Activated T-helper 1 cell treated with anti-CD3 and anti-CD28 coated beads, Interleukin-12 subunit alpha, Interleukin-12 subunit beta, Interleukin-2, Interleukin-4 antibody, amounts not matched to agents 30 ng/mL and 10 ng/mL and 1 ng/mL, durations not matched to agents 14 hours and 24 hours and 36 hours (primary cell): ENCODE data around the gene PRSS22. TPM values are rescaled to one million over a fixed set of nuclear protein-coding genes. Genes with fewer than 3 reads are reported as not detected.

Source experiments
- DNase-seq: peaks from one replicate; pipeline ENCODE4 v3.0.0; 2021; ENCODE audit warnings: low spot score
- H3K27ac Mint-ChIP-seq: one replicate; pipeline ENCODE4 v1.8.0; 2021; ENCODE audit warnings: mild to moderate bottlenecking, mixed read lengths
- H3K27me3 Mint-ChIP-seq: one replicate; pipeline ENCODE4 v1.8.0; 2022; ENCODE audit warnings: mild to moderate bottlenecking, moderate library complexity, mixed read lengths; ENCODE audit not compliant: insufficient read depth
- H3K36me3 Mint-ChIP-seq: one replicate; pipeline ENCODE4 v1.8.0; 2021; ENCODE audit warnings: low read depth, mixed read lengths
- H3K4me1 Mint-ChIP-seq: one replicate; pipeline ENCODE4 v1.8.0; 2021; ENCODE audit warnings: low read depth, mixed read lengths
- H3K4me3 Mint-ChIP-seq: one replicate; pipeline ENCODE4 v1.8.0; 2021; ENCODE audit warnings: mild to moderate bottlenecking, moderate library complexity, mixed read lengths
- H3K9me3 Mint-ChIP-seq: one replicate; pipeline ENCODE4 v1.8.0; 2021; ENCODE audit warnings: mixed read lengths
- intact Hi-C: fragments of 100-400 bp; cut with micrococcal nuclease; formaldehyde crosslinking; loops from one replicate; pipeline ENCODE4 v1.15.1; 2024
- total RNA-seq: library from RNA; stranded (reverse); gene quantifications from 2 replicates; pipeline ENCODE4 v1.2.3, GENCODE V29; 2022

Gene PRSS22
- total RNA-seq, 1 donor from 2014 or later: not detected

DNA sequence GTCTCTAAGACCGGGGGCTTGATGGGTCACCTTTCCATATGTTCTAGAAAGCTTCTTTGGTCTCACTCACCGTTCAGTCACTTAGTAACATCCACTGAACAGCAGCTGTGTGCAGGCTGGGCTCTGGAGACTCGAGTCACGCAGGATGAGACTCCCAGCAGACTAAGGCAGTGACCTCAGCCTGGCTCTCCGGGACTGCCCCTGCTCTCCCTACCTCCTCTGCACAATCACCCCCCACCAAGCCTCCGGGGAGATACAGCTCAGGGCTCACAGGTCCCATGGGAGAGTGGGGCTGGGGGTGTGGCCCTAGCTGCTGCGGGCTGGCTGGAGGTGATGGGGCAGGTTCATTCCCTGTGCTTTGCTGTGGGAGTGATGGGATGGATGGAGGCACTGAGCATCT, 39.1 kb upstream of the PRSS22 start:
- Mint-ChIP-seq H3K27me3 (no peaks in the 10 kb centered on the region), H3K36me3 (no peaks in the 10 kb centered on the region), H3K4me3 (no peak overlapping the region), H3K9me3 (no peaks in the 10 kb centered on the region), H3K27ac (no peak overlapping the region), H3K4me1 (no peaks in the 10 kb centered on the region)
- DNase-seq: no peak
- intact Hi-C loops: no loop called here

DNA sequence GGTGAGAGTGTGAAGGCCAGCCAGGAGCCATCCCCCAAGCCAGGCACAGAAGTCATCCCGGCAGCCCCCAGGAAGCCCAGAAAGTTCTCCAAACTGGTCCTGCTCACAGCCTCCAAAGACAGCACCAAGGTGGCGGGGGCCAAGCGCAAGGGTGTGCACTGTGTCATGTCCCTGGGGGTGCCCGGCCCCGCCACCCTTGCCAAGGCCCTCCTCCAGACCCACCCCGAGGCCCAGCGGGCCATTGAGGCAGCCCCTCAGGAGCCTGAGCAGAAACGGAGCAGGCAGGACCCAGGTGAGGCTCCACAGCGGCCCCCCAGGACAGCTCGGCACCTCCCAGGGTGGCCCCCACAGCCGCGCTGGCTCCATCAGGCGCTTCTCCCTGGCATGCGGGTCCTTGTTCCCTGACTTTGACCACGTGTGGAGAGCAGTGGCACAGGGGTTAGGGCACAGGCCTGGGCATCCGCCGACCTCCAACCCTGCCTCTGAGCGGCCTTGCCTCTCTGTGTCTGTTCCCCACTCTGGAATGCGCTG, 38.6 kb upstream of the PRSS22 start:
- no peaks in the 10 kb centered on the region for H3K36me3 Mint-ChIP-seq
- H3K27ac Mint-ChIP-seq: no peak overlapping the region
- H3K9me3 Mint-ChIP-seq: no peaks in the 10 kb centered on the region
- no peak for DNase-seq
- no peaks in the 10 kb centered on the region for H3K27me3 Mint-ChIP-seq
- intact Hi-C loops: no loop called here
- no peaks in the 10 kb centered on the region for H3K4me1 Mint-ChIP-seq
- H3K4me3 Mint-ChIP-seq: no peak overlapping the region

DNA sequence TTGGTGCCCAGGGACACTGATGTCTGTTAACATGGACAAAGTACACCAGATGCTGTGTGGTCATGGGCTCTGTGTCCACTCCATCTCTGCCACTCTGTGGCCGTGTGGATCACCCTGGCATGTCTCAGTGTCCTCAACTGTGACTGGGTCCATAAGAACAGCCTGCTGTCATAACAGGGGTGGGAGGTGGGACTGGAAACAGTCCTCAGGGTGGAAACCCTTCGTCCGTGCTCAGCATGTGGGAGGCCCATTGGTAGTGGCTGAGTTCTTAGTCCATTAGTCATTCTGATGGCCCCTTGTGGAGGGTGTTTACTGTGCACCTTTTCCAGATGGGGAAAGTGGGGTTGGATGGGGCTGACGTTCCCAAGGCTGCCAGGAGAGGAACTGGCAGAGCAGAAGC, 37.8 kb upstream of the PRSS22 start:
- no peaks in the 10 kb centered on the region for H3K4me1 Mint-ChIP-seq
- no peaks in the 10 kb centered on the region for H3K36me3 Mint-ChIP-seq
- no peak for DNase-seq
- no peak overlapping the region for H3K4me3 Mint-ChIP-seq
- no peaks in the 10 kb centered on the region for H3K27me3 Mint-ChIP-seq
- intact Hi-C loops: no loop called here
- no peaks in the 10 kb centered on the region for H3K9me3 Mint-ChIP-seq
- no peak overlapping the region for H3K27ac Mint-ChIP-seq

DNA sequence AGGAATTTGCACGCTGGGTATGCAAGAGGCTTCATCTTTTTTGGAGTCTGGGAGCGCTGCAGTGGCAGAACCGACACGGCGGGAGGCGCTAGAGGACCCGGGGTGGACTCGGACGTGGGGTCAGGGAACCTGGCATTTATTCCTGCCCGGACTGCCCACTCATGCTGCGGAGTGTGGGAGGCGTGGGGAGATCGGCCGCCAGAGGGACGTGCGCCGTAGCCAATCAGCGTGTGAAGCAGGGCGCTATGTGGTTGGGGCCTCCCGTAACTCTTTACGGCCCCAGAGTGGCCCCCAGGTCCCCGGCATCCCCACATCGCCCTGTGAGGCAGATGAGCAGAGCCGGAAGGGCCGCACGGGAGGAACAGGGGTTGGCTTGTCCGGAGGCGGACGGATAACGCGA, 36.3 kb upstream of the PRSS22 start:
- H3K4me1 Mint-ChIP-seq: no peaks in the 10 kb centered on the region
- H3K4me3 Mint-ChIP-seq: no peak overlapping the region
- DNase-seq: no peak
- no peak overlapping the region for H3K27ac Mint-ChIP-seq
- H3K9me3 Mint-ChIP-seq: no peaks in the 10 kb centered on the region
- H3K36me3 Mint-ChIP-seq: no peaks in the 10 kb centered on the region
- intact Hi-C loops: no loop called here
- H3K27me3 Mint-ChIP-seq: peaks cover 2% of the 10 kb centered on the region

DNA sequence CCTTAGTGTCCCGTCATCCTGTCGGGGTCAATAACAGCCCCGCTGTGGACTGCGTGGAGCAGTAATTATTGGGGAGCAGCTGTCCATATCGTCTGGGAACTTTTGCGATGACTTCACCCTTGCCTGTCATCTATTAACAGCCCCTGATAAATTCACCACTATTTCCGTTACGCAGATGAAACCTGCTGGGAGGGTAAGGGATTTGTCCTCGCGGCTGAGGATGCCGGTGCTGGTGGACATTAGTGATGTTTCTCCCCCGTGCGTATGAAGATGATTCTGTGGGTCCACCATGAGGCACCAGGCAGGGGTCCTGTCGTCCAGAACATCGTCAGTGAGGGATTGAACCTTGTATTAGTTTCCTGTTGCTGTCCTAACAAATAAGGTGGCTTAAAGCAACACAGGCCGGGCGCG, 26.1 kb upstream of the PRSS22 start:
- no peak for DNase-seq
- H3K27me3 Mint-ChIP-seq: no peaks in the 10 kb centered on the region
- peaks cover 2% of the 10 kb centered on the region for H3K36me3 Mint-ChIP-seq
- peaks cover 20% of the 10 kb centered on the region for H3K4me1 Mint-ChIP-seq
- intact Hi-C loops: no loop called here
- H3K27ac Mint-ChIP-seq: peak overlapping the region; percentile 79
- no peaks in the 10 kb centered on the region for H3K9me3 Mint-ChIP-seq
- H3K4me3 Mint-ChIP-seq: peak overlapping the region; percentile 86

DNA sequence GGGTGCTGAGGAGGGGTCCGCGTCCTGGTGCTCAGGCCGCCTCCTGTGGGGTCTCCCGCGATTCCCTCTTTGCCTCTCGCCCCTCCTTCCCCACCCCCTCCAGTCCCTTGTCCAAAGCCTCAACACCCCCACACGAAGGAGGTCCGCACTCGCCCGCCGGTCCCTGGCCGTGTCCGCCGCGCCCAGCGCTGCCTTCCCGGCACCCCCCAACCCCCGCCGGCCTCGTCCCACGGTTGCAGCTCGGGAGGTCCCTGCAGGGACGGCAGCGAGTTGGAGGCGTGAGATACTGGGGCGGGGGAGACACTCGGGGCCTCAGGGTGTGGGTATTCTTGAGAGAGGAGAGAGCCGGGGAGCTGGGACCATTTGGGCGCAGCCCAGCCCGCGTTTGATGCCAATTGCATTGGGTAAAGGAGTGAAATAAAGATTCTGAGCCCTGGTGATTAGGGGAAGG, 25.5 kb upstream of the PRSS22 start:
- H3K27me3 Mint-ChIP-seq: no peaks in the 10 kb centered on the region
- peak overlapping the region; percentile 86 for H3K4me3 Mint-ChIP-seq
- H3K4me1 Mint-ChIP-seq: peaks cover 17% of the 10 kb centered on the region
- no peaks in the 10 kb centered on the region for H3K9me3 Mint-ChIP-seq
- H3K27ac Mint-ChIP-seq: peak overlapping the region; percentile 79
- H3K36me3 Mint-ChIP-seq: peaks cover 2% of the 10 kb centered on the region
- no peak for DNase-seq
- intact Hi-C loops: loop anchor here (1.0 to 2.0 kb wide), 5 partner anchors 22 to 241 kb away; partner anchors contain the start of genes FLYWCH1 and PAQR4

DNA sequence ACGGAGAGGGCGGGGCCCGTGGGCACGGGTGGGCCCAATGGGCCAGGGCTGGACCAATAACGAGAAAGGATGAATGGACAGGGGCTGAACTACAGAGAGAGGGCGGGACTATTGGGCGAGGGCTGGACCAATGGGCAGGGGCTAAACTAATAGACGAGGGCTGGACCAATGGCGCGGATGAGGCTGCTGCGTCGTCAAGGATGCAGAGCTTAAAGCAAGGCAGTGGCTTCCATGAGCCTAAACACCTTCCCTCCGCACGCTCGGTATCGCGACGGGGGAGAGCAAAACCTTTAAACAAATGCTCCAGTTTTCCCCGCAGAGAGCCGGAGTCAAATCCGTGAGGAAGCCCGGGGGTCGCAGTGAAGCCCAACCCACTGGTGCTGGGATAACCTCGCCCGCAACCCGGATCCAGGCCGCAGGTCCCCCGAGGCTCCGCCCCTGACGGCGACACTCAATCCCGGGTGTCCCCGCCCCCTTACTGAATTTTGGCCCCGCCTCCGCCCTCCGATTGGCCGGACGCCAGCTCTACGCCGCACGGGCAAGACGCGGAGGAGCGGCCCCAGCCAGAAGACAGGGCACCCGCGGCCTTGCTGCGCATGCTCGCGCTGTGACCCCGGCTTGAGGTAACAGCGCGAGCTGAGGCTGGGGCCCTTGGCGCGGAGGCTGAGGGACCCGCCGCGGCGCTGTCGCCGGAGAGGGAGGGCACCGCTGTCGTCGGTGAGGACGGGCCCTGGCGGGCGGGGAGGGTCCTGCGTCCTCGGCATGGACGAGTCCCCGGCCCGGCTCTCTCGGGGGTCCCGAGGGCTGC, 24.9 kb upstream of the PRSS22 start, which contains the start of gene FLYWCH2:
FLYWCH2 (plus strand) TSS at position 566 of the 808 bp plus-strand sequence. CDS start 13,235 bp downstream, outside the sequence.
- H3K9me3 Mint-ChIP-seq: no peaks in the 10 kb centered on the region
- peaks cover 2% of the 10 kb centered on the region for H3K36me3 Mint-ChIP-seq
- intact Hi-C loops: loop anchor here (1.0 to 2.0 kb wide), 7 partner anchors 15 to 242 kb away; partner anchors contain the start of genes ELOB, FLYWCH1 and PAQR4
- peaks cover 16% of the 10 kb centered on the region for H3K4me1 Mint-ChIP-seq
- peak; percentile 100 for DNase-seq
- peak within 1 kb of the TSS; percentile 88 for H3K4me3 Mint-ChIP-seq
- peaks cover 2% of the 10 kb centered on the region for H3K27me3 Mint-ChIP-seq
- H3K27ac Mint-ChIP-seq: peak within 1 kb of the TSS; percentile 95

DNA sequence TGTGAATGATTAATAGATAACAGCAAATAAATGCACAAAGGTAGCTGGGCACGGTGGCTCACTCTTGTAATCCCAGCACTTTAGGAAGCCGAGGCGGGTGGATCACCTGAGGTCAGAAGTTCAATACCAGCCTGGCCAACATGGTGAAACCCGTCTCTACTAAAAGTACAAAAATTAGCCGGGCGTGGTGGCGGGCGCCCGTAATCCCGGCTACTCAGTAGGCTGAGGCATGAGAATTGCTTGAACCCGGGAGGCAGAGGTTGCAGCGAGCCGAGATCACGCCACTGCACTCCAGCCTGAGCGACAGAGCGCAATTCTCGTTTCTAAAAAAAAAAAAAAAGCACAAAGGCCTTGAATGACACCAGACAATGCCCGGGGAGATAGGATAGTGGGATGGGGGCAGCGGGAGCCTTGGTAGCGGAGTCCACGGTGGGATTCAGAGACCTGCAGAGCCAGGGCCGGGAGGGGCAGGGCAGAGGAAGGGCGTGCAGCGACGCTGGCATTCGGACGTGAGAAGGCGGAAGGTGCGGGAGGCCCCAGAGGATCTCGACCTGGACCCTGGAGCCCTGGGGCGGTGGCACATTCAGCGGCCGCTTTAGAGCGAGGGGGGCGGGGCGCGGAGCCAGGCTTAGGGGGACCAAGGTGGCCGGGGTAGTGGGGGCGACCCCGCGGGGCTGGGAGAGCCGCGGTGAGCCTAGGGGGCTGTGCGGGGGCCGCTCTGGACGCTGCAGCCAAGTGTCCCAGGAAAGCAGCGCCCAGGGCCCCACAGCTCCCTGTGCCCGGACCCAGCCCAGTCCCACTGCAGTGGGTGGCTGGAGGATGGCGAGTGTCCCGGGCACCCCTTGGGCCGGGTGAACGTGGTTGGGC, 24.0 kb upstream of the PRSS22 start:
- intact Hi-C loops: loop anchor here (1.0 to 2.0 kb wide), 5 partner anchors 14 to 243 kb away; partner anchors contain the start of genes ELOB and PAQR4
- Mint-ChIP-seq H3K9me3 (no peaks in the 10 kb centered on the region), H3K36me3 (peaks cover 2% of the 10 kb centered on the region), H3K4me1 (peaks cover 16% of the 10 kb centered on the region), H3K27ac (peak overlapping the region; percentile 95), H3K4me3 (peak overlapping the region; percentile 88), H3K27me3 (peaks cover 4% of the 10 kb centered on the region)
- DNase-seq: peak; percentile 28

DNA sequence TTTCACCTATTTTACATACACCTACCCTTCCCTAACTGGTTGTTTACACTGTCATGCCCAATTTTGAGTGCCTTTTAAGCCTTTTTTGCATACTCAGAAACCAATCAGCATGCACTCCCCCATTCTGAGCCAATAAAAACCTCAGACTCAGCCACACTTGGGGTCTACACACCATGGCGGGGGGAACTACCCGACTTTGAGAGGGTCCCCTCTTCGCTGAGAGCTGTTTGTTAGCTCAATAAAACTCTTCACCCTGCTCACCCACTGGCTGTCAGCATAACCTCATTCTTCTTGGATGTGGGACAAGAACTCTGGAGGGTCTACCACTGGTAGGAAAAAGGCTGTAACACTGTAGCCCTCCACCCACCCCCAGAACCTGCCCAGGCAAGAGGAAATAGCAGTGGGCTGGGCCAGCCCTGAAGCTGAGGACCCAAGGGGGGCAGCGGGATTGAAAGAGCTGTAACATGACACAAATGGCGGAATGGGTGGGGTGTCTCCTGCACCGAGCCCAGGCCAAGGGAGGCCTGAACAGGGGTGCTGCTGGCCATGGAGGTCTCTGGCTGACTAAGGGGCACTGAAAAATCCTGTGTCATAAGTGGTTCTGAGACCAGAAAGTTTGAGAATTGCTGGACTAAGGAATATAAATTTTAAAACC, 22.0 kb upstream of the PRSS22 start:
- Mint-ChIP-seq H3K36me3 (peaks cover 2% of the 10 kb centered on the region), H3K4me3 (peak overlapping the region; percentile 5), H3K27ac (no peak overlapping the region), H3K9me3 (no peaks in the 10 kb centered on the region), H3K27me3 (peaks cover 7% of the 10 kb centered on the region), H3K4me1 (peaks cover 7% of the 10 kb centered on the region)
- intact Hi-C loops: no loop called here
- no peak for DNase-seq

DNA sequence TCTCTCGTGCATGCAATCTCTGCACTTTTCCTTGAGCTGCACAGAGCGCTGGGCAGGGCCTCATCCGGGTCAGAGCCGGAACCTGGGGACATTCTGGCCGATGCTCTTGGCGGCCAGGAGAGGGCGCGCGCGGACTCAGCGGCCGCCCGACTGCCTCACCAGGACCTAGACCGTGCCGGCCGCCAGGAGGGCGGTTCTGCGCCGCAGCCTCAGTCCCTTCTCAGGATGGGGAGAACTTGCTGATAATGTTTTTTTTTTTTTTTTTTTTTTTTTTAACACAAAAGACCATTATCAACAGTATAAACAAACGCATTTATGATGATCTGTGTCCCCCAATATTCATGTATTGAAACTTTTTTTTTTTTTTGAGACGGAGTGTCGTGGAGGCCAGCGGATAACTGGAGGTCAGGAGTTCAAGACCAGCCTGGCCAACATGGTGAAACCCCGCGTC, 17.0 kb upstream of the PRSS22 start:
- H3K4me1 Mint-ChIP-seq: no peaks in the 10 kb centered on the region
- no peak overlapping the region for H3K4me3 Mint-ChIP-seq
- DNase-seq: peak; percentile 60
- intact Hi-C loops: loop anchor here (1.0 to 2.0 kb wide), 2 partner anchors 44 to 52 kb away; no protein-coding TSS in a partner anchor
- H3K36me3 Mint-ChIP-seq: no peaks in the 10 kb centered on the region
- no peak overlapping the region for H3K27ac Mint-ChIP-seq
- H3K9me3 Mint-ChIP-seq: no peaks in the 10 kb centered on the region
- peaks cover 9% of the 10 kb centered on the region for H3K27me3 Mint-ChIP-seq

DNA sequence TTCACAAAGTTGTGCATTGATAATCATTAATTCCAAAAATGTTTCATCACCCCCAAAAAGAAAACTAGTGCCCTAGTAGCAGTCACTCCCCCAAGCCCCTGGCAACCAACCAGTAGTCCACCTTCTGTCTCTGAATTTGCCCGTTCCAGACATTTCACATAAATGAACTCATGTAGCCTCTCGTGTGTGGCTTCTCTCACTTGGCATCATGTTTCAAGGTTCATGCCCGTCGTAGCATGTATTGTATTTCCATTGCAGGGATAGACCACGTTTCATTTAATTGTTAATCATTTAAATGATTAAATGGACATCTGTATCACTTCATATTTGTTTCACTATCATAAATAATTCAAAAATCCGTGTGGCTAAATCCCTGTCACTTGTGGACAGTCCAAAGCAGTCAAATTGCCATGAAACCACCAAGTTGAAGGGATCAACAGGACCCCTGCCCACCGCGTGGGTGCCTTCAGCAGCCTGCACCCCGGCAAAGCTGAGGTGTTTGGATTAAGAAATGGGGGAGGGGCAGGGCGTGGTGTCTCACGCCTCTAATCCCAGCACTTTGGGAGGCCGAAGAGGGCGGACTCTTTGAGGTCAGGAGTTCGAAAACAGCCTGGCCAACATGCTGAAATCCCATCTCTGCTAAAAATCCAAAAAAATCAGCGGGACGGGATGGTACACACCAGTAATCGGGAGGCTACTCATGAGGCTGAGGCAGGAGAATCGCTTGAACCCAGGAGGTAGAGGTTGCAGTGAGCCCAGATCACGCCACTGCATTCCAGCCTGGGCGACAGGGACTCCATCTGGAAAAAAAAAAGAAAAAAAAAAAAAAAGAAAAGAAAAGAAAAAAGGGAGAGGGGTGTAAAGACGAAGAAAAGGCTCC, 16.3 kb upstream of the PRSS22 start:
- Mint-ChIP-seq H3K4me1 (no peaks in the 10 kb centered on the region), H3K36me3 (no peaks in the 10 kb centered on the region), H3K4me3 (no peak overlapping the region), H3K9me3 (no peaks in the 10 kb centered on the region), H3K27me3 (peaks cover 9% of the 10 kb centered on the region), H3K27ac (no peak overlapping the region)
- intact Hi-C loops: loop anchor here (1.0 to 2.0 kb wide), 2 partner anchors 45 to 53 kb away; no protein-coding TSS in a partner anchor
- DNase-seq: no peak
